GM18868 (cell line): ENCODE results near the gene CCDC57.
"Not testable (repeated sequence)": the region's sequence is repeated elsewhere in the genome, so short reads cannot be mapped to it uniquely, and the experiment has no call there.

ENCODE experiments used
- ATAC-seq: cut with Tn5 transposase; IDR thresholded peaks from one replicate; pipeline ENCODE4 v1.9.1; 2021; ENCODE audit warnings: mild to moderate bottlenecking, moderate library complexity; ENCODE audit not compliant: unreplicated experiment

CCDC57 gene

GRCh38 chr17:82179946-82180475, 32.6 kb downstream of the CCDC57 start:
- ATAC-seq: no peak

GRCh38 chr17:82179412-82179811, 33.2 kb downstream of the CCDC57 start:
- no peak for ATAC-seq

GRCh38 chr17:82178499-82179261, 34.0 kb downstream of the CCDC57 start:
- ATAC-seq: no peak

- ATAC-seq: no peak
Measured at GRCh38 chr17:82177761-82178498, 34.7 kb downstream of the CCDC57 start.

GRCh38 chr17:82177276-82177675, 35.4 kb downstream of the CCDC57 start:
- ATAC-seq: no peak

- ATAC-seq: no peak
Measured at GRCh38 chr17:82175951-82176350, 36.7 kb downstream of the CCDC57 start.

GRCh38 chr17:82175201-82175600, 37.4 kb downstream of the CCDC57 start:
- no peak for ATAC-seq

- ATAC-seq: not testable (repeated sequence)
Measured at GRCh38 chr17:82174042-82174857, 38.4 kb downstream of the CCDC57 start.

GRCh38 chr17:82173351-82174041, 39.1 kb downstream of the CCDC57 start:
- no peak for ATAC-seq

GRCh38 chr17:82172486-82173160, 40.0 kb downstream of the CCDC57 start:
- ATAC-seq: no peak

GRCh38 chr17:82171750-82172375, 40.8 kb downstream of the CCDC57 start:
- no peak for ATAC-seq

GRCh38 chr17:82170412-82170961, 42.2 kb downstream of the CCDC57 start:
- no peak for ATAC-seq

- ATAC-seq: no peak
Measured at GRCh38 chr17:82168568-82168967, 44.1 kb downstream of the CCDC57 start.

- ATAC-seq: no peak
Measured at GRCh38 chr17:82167028-82167427, 45.6 kb downstream of the CCDC57 start.

GRCh38 chr17:82164853-82165252, 47.8 kb downstream of the CCDC57 start:
- ATAC-seq: no peak

GRCh38 chr17:82161216-82161615, 51.4 kb downstream of the CCDC57 start:
- no peak for ATAC-seq

GRCh38 chr17:82160075-82160474, 52.6 kb downstream of the CCDC57 start:
- no peak for ATAC-seq

- no peak for ATAC-seq
Measured at GRCh38 chr17:82158825-82159224, 53.8 kb downstream of the CCDC57 start.
